WTC11 (cell line): ENCODE results near the gene OR10A6.

Experiments
- AFF4 ChIP-seq: sonication (generic); formaldehyde crosslinking; IDR thresholded peaks from 2 replicates; pipeline ENCODE4 v1.8.1; 2023; ENCODE audit warnings: mild to moderate bottlenecking, missing genetic modification reagents, borderline replicate concordance
- CTCF ChIP-seq: fragments of 200-600 bp; IDR thresholded peaks from 2 replicates; pipeline ENCODE4 v1.8.0; 2022; ENCODE audit warnings: antibody characterized with exemption
- JUN ChIP-seq: sonication (generic); formaldehyde crosslinking; IDR thresholded peaks from 2 replicates; pipeline ENCODE4 v1.8.0; 2023; ENCODE audit warnings: mild to moderate bottlenecking, missing genetic modification reagents
- TEAD1 ChIP-seq: sonication (generic); formaldehyde crosslinking; IDR thresholded peaks from 2 replicates; pipeline ENCODE4 v1.8.0; 2022; ENCODE audit warnings: mild to moderate bottlenecking, missing genetic modification reagents

DNA sequence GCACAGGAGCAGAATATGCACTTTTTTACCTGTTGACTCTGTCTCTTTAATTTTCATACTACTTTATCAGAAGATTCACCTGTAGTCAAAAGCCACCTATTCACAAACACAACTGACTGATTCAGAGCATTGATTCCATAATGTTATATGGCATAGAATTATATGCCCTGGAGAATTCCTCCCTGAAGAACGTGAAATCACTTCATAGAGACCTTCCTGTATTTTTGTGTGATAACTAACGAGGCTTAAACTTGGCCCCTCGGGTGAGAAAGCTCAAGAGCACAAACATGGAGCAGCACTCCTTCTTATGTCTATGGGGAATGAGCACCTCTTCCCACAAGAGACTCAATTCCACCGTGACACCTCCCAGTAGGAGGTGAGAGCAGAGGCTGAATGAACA, at the start of gene OR10A6:
- no peak for TF ChIP-seq TEAD1
- no peak for TF ChIP-seq CTCF
- TF ChIP-seq AFF4 (CRISPR knock-in tag), result no peak
- TF ChIP-seq JUN (CRISPR knock-in tag), result no peak
